ENCODE measurements around the gene GRIA1.

- TF ChIP-seq PKNOX1 (IDR thresholded peaks at IDR 0.05) (no peak), LEF1 (IDR thresholded peaks at IDR 0.05; ENCODE audit: borderline replicate concordance) (no peak), HDGF (IDR thresholded peaks at IDR 0.05; ENCODE audit: borderline replicate concordance) (no peak), BHLHE40 (IDR thresholded peaks at IDR 0.05; ENCODE audit: borderline replicate concordance) (no peak), SP1 (IDR thresholded peaks at IDR 0.05) (no peak), ARNT (IDR thresholded peaks at IDR 0.05) (no peak), CTBP1 (IDR thresholded peaks at IDR 0.05; ENCODE audit: borderline replicate concordance) (no peak), SUZ12 (IDR thresholded peaks at IDR 0.05) (no peak), ZNF384 (IDR thresholded peaks at IDR 0.05) (no peak), TARDBP (IDR thresholded peaks at IDR 0.05) (no peak), NFRKB (IDR thresholded peaks at IDR 0.05) (no peak), FOXM1 (IDR thresholded peaks at IDR 0.05; ENCODE audit: borderline replicate concordance) (no peak)
These were observed 284.2 kb downstream of the GRIA1 start for GRCh38 chr5:153774686-153775085.

Data from HEK293T (cell line).